Activated B cell treated with CpG ODN at 0.5 μM for 24 hours (primary cell): ENCODE measurements around the gene ADAM33. TPM values are rescaled to one million over a fixed set of nuclear protein-coding genes. Genes with fewer than 3 reads are reported as not detected.

Experiments
- ATAC-seq: fragments of 200-7000 bp; cut with Tn5 transposase; one replicate; pipeline ENCODE4 v1.10.0; 2021; ENCODE audit warnings: low read depth, mild to moderate bottlenecking, moderate library complexity
- CTCF ChIA-PET: fragments of 350-600 bp; sonication (Branson Sonifier 250); formaldehyde crosslinking; loops from one replicate; lab custom pipeline; 2021; ENCODE audit warnings: antibody characterized with exemption; lab: Charles Lee
- POLR2A ChIA-PET: fragments of 350-600 bp; sonication (Branson Sonifier 250); formaldehyde crosslinking; loops from one replicate; lab custom pipeline; 2021; ENCODE audit warnings: antibody characterized with exemption; lab: Charles Lee
- DNase-seq: peaks from one replicate; pipeline ENCODE4 v3.0.0; 2022
- H3K27ac Mint-ChIP-seq: one replicate; pipeline ENCODE4 v1.8.0; 2020; ENCODE audit warnings: mixed read lengths
- H3K27me3 Mint-ChIP-seq: one replicate; pipeline ENCODE4 v1.8.0; 2021; ENCODE audit warnings: mixed read lengths
- H3K36me3 Mint-ChIP-seq: one replicate; pipeline ENCODE4 v1.8.0; 2021; ENCODE audit warnings: low read depth, mixed read lengths
- H3K4me1 Mint-ChIP-seq: one replicate; pipeline ENCODE4 v1.8.0; 2021; ENCODE audit warnings: mixed read lengths
- H3K4me3 Mint-ChIP-seq: one replicate; pipeline ENCODE4 v1.8.0; 2020; ENCODE audit warnings: mild to moderate bottlenecking, mixed read lengths
- H3K9me3 Mint-ChIP-seq: one replicate; pipeline ENCODE4 v1.8.0; 2020; ENCODE audit warnings: mixed read lengths
- CTCF ChIP-seq: fragments of 200-600 bp; IDR thresholded peaks from one replicate; pipeline ENCODE4 v1.8.0; 2022; ENCODE audit warnings: antibody characterized with exemption, mild to moderate bottlenecking
- intact Hi-C: fragments of 100-400 bp; cut with micrococcal nuclease; formaldehyde crosslinking; loops from one replicate; pipeline ENCODE4 v1.15.1; 2024
- total RNA-seq: library from RNA; stranded (reverse); gene quantifications from 2 replicates; pipeline ENCODE4 v1.2.3, GENCODE V29; 2022

The ADAM33 gene
- total RNA-seq, 1 donor from 2014 or later: not detected

DNA sequence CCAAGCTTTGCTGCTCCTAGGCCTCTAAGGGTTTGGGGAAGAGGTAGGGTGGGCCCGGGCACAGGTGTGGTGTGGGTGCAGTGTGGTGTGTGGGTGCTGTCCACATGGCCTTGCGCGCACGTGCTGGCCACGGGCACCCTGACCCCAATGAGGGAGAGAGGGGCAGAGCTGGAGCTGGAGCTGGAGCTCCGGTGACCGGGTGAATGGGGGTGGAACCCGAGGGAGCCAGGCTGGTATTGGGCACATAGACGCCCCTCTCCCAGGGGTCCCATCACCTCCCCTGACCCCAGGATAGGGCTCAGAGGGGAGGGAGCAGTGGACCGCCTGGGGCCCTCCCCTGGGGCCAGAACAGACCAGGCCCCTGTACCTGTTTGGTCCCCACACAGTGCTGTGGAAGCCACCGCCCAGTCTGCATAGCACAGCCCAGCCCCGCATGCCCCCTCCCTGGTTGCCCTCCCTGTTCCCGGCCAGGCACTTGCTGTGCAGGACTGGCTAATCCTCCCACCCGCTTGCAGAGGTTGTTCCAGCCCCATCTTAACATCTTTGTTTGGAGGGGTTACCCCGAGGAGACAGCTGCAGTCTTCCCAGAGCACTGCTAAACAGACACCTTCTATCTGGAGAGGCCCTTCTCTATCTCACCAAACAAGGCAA lies 984 bp downstream of the ADAM33 start:
- Mint-ChIP-seq H3K27me3 (peaks cover 40% of the 10 kb centered on the region), H3K27ac (no peak overlapping the region), H3K4me1 (peaks cover 7% of the 10 kb centered on the region), H3K4me3 (no peak overlapping the region), H3K9me3 (no peaks in the 10 kb centered on the region), H3K36me3 (no peaks in the 10 kb centered on the region)
- intact Hi-C loops: no loop called here
- CTCF ChIA-PET: no interaction called here
- no peak for TF ChIP-seq CTCF
- DNase-seq: no peak
- POLR2A ChIA-PET: no interaction called here
- ATAC-seq: no peak

DNA sequence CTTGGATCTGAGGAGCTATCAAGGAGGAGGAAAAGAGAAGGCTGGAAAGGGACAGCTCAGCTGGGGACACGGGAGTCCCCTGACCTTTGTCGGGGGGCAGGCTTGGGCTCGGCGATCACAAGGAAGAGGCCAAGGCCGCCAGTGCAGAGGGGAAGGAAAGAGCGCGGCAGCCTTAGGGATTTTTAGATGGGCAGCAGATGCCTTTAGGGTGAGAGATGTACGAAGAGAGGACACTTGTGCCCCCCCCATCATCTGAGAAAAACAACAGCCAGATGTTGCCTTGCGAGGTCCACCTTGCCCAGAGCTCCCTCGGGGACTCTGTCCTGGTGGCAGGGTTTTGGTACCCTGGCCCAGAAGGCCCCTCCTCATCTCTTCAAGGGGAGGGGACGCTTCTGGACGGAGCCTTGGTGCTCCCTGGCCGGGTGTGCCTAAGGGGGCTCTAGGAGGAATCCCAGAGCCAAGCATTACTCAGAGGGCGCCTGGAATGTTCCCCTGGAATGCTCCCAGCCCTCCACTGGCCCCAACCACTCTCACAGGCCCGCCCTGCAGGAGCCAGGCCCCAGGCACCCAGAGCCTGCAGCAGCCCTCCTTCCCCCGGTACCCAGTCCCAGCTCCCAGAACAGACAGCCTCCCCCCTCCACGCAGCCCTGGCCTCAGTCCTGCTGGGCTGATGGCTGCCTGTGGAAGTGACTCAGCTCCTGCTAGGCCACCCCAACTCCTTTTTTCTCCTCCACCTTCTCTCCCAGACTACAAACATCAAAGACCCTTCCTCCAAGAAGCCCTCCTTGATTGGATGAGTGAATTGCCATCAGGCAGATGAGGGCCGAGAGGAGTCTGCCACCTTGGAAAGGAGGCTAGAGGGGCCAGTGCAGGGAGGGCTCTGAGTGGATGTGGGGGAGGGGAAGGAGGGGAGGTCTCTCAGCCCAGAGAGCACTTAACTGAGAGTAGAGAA lies 1.8 kb downstream of the ADAM33 start:
- no peak overlapping the region for H3K27ac Mint-ChIP-seq

DNA sequence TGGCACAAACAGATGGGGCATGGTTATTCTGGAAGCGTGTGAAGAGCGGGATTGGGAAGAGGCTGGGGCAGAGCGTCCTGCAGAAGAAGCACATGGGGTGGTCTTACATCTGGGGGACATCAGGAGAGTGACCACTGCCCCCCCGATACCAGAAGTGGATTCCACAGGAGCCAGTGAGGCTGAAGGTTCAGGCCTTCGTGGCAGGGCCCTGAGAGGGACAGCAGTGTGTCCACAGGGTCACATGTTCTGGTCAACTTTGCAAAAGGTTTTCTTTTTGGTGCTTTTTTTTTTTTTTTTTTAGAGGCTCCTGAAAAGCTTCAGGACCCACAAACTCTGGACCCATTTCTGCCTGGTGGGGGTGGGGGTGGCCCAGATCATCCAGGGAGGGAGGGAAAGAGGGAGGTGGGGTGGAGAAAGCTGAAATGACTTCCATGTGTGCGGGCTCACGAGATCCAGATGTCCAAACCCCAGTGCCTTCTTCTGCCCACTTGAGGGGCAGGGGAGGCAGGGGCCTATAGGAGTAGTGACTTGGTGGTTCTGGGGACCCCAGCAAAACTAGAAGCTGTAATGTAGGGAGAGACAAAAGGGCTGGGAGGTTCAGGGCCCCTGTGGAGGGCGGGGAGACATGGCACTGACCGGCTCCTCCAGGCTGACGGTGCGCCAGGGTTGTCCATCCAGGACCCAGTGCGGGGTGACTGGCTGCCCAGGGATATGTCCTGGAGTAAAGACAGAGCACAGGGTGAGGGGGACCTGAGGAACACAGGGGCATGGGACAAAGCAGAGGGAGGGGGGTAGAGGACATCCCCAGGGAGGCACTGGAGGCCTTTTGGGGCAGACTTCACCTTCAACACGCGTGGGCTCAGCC lies 2.7 kb downstream of the ADAM33 start:
- Mint-ChIP-seq H3K27me3 (peaks cover 43% of the 10 kb centered on the region), H3K36me3 (no peaks in the 10 kb centered on the region), H3K27ac (no peak overlapping the region), H3K4me1 (peaks cover 7% of the 10 kb centered on the region), H3K9me3 (no peaks in the 10 kb centered on the region), H3K4me3 (no peak overlapping the region)
- CTCF ChIA-PET: interaction anchor here (2.9 kb wide), 1 partner anchor 406 kb away, joined by 19 read pairs; no protein-coding TSS in a partner anchor
- intact Hi-C loops: no loop called here
- ATAC-seq (no peak), DNase-seq (no peak)
- POLR2A ChIA-PET: no interaction called here
- no peak for TF ChIP-seq CTCF

More for the DNA sequence above, 1.8 kb downstream of the ADAM33 start:
- CTCF ChIA-PET: no interaction called here
- no peak for TF ChIP-seq CTCF
- POLR2A ChIA-PET: no interaction called here
- peaks cover 7% of the 10 kb centered on the region for H3K4me1 Mint-ChIP-seq
- intact Hi-C loops: no loop called here
- H3K4me3 Mint-ChIP-seq: no peak overlapping the region
- no peaks in the 10 kb centered on the region for H3K36me3 Mint-ChIP-seq
- H3K9me3 Mint-ChIP-seq: no peaks in the 10 kb centered on the region
- peaks cover 40% of the 10 kb centered on the region for H3K27me3 Mint-ChIP-seq
- ATAC-seq (no peak), DNase-seq (no peak)

DNA sequence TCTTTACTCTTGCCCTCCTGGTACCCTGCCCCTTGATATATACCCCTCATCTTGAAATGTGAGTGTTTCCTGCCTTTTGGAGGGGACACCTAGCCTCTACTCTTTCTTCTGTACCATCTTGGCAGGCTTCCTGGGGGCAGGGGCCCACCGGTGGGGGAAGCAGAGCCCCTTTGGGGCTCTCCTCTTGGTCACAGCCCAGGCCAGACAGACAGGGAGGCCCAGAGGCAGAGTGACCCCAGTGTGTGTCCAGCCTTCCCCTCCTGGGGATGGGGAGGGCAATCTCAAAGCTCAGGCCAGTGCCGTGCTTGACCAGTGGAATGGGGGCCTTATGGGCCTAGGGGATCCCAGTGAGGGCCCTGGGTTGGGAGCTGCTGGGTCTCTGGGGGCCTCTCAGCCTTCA lies 3.6 kb downstream of the ADAM33 start:
- H3K9me3 Mint-ChIP-seq: no peaks in the 10 kb centered on the region
- no peak for ATAC-seq
- ChIA-PET POLR2A (no interaction called here), CTCF (interaction anchor here (1.6 to 2.9 kb wide), 2 partner anchors 32 to 407 kb away, joined by 8 to 19 read pairs; no protein-coding TSS in a partner anchor)
- H3K27me3 Mint-ChIP-seq: peaks cover 41% of the 10 kb centered on the region
- H3K4me3 Mint-ChIP-seq: no peak overlapping the region
- H3K27ac Mint-ChIP-seq: no peak overlapping the region
- no peaks in the 10 kb centered on the region for H3K36me3 Mint-ChIP-seq
- intact Hi-C loops: no loop called here
- no peak for TF ChIP-seq CTCF
- DNase-seq: no peak
- peaks cover 7% of the 10 kb centered on the region for H3K4me1 Mint-ChIP-seq
